ENCODE data around the gene STPG3. TPM values are rescaled to one million over a fixed set of nuclear protein-coding genes. Genes with fewer than 3 reads are reported as not detected.
A peak's percentile ranks its signal among the peaks of the same experiment; 100 is the strongest.

The STPG3 gene
- total and polyA plus RNA-seq, 2 of the 13 experiments (the other 11 are each of a cell fraction or from before 2014, with no cell fraction given): not detected

DNA sequence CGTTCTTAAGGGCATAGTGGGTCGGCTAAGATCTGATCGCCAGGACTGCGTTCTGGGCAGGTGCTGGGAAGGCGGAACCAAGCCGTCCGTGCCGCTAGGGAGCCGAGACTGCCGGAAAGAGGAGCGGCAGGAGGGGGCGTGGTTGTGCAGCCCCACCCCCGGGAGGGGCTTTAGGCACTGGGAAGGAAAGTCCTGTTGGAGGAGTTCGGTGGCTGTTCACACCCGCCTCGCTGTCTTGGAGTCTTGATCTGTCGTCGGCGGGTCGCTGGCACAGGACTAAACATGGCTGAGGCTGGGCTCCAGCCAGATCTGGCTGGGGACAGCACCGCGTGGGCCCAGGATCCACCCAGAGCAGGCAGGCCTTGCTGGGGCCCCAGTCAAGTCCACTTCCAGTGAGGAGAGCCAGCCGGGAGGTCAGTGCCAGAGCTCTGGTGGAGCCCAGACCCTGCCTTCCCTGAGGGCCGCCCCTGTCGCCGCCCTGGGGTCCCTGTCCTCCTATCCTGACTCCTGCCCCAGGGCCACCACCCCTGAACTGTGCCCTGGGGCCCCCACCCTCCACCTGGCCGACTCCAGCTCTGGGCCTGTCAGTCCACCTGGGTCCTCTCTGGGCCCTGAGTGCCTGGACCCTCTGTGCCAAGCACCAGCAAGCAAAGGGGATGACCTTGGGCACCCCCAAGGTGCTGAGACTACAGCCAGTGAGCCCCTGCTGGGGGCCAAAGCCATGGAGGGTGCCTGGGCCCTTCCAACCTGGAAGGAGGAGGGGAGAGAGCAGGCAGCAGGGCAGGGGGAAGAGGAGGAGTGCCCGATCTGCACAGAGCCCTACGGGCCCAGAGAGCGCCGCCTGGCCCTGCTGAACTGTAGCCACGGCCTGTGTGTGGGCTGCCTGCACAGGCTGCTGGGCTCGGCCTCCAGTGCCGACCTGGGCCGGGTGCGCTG is 33.5 kb upstream of the STPG3 start (continued):
- TF ChIP-seq, protein P1, sequence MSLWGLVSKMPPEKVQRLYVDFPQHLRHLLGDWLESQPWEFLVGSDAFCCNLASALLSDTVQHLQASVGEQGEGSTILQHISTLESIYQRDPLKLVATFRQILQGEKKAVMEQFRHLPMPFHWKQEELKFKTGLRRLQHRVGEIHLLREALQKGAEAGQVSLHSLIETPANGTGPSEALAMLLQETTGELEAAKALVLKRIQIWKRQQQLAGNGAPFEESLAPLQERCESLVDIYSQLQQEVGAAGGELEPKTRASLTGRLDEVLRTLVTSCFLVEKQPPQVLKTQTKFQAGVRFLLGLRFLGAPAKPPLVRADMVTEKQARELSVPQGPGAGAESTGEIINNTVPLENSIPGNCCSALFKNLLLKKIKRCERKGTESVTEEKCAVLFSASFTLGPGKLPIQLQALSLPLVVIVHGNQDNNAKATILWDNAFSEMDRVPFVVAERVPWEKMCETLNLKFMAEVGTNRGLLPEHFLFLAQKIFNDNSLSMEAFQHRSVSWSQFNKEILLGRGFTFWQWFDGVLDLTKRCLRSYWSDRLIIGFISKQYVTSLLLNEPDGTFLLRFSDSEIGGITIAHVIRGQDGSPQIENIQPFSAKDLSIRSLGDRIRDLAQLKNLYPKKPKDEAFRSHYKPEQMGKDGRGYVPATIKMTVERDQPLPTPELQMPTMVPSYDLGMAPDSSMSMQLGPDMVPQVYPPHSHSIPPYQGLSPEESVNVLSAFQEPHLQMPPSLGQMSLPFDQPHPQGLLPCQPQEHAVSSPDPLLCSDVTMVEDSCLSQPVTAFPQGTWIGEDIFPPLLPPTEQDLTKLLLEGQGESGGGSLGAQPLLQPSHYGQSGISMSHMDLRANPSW (CRISPR knock-in tag; IDR thresholded peaks at IDR 0.05; ENCODE audit: borderline replicate concordance): no peak
- TF ChIP-seq SATB2 (CRISPR knock-in tag; IDR thresholded peaks at IDR 0.05) (no peak), SIN3A (IDR thresholded peaks at IDR 0.05; ENCODE audit: borderline replicate concordance, low read depth, low read length) (no peak; the same call in 1 of the 2 replicates), ZBTB8A (CRISPR knock-in tag; IDR thresholded peaks at IDR 0.05; ENCODE audit: borderline replicate concordance, low read depth) (peak; percentile 54; the same call in 1 of the 2 replicates), NFRKB (IDR thresholded peaks at IDR 0.05) (no peak), ZNF75D (CRISPR knock-in tag; IDR thresholded peaks at IDR 0.05; ENCODE audit: borderline replicate concordance) (no peak), TBL1XR1 (IDR thresholded peaks at IDR 0.05; ENCODE audit: borderline replicate concordance, low read length, partially characterized antibody) (no peak), ZNF333 (CRISPR knock-in tag; IDR thresholded peaks at IDR 0.05; ENCODE audit: borderline replicate concordance) (no peak), PAXIP1 (CRISPR knock-in tag; conservative IDR thresholded peaks at IDR 0.05) (no peak), DNMT3B (CRISPR knock-in tag; conservative IDR thresholded peaks at IDR 0.05) (no peak), NCOA1 (CRISPR knock-in tag; IDR thresholded peaks at IDR 0.05) (no peak), THAP9 (CRISPR knock-in tag; IDR thresholded peaks at IDR 0.05; ENCODE audit: borderline replicate concordance) (no peak), ZNF264 (CRISPR knock-in tag; IDR thresholded peaks at IDR 0.05) (no peak), ARID2 (CRISPR knock-in tag; IDR thresholded peaks at IDR 0.05; ENCODE audit: borderline replicate concordance) (0 out of 2 replicates have a peak, but pooled peaks have one; percentile 57), ZSCAN30 (CRISPR knock-in tag; IDR thresholded peaks at IDR 0.05) (no peak), RFX5 (IDR thresholded peaks at IDR 0.05; ENCODE audit: low read depth, low read length) (no peak), ZNF441 (CRISPR knock-in tag; IDR thresholded peaks at IDR 0.05; ENCODE audit: borderline replicate concordance) (no peak), ZNF878 (CRISPR knock-in tag; IDR thresholded peaks at IDR 0.05) (no peak), CENPT (CRISPR knock-in tag; IDR thresholded peaks at IDR 0.05; ENCODE audit: low read depth) (no peak), ZNF773 (CRISPR knock-in tag; IDR thresholded peaks at IDR 0.05; ENCODE audit: borderline replicate concordance) (no peak)

Data from HepG2 (cell line).